NOMO-1 treated with DMSO at 0.1 percent for 48 hours (cell line): ENCODE data around the gene RCVRN.
"Not testable (repeated sequence)": the region's sequence is repeated elsewhere in the genome, so short reads cannot be mapped to it uniquely, and the experiment has no call there.

Experiments used
- DNase-seq: peaks from one replicate; lab custom pipeline; 2025; ENCODE audit not compliant: unreplicated experiment; lab: John Stamatoyannopoulos, UW

The RCVRN gene

DNA sequence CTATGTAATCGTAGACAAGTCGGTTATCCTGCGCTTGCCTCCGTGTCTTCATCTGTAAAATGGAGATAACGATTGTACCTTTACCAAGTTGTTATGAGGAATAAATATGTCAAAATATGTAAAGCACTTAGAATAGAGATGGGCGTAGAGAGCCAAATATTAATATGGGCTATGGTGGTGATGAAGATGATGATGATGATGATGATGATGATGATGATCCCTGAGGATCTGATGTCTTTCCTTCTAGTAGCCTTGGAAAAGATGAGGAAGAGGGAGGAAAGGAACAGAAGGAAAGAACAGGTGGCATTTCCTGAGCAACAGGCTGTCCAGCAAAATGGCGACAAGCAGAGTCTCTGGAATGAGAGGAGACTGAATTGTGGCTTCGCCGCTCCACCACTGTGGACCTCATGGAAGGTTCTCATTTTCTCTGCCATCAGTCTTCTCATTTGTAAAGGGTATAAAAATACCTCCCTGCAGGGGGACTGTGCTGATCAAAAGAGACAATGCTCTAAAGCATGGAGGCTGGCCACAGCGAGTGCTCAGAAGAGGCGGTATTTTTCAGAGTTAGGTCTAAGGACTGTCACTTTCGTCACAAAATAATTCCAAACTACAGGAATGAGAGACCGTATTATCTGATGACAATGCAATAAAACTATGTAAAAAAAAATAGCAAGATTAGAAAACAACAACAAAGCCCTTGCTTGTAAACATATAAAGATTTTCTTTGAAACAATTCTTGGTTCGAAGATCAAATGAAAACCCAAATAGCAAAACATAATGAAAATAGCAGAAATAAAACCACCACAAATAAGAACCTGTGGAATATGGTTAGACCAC is 17.2 kb upstream of the RCVRN start:
- no peak for DNase-seq

DNA sequence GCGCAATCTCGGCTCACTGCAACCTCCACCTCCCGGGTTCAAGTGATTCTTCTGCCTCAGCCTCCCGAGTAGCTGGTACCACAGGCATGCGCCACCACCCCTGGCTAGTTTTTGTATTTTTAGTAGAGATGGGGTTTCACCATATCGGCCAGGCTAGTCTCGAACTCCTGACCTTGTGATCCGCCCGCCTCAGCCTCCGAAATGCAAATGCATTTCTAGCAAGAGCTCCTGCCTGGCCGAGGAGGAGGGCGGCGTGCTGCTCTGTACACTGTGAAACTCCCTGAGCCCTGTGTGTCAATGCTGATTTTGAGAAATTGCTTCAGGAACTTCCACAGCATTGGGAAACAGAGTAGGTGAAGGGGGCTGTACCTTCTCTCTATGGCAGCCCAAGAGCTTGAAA is 16.1 kb upstream of the RCVRN start:
- not testable (repeated sequence) for DNase-seq

DNA sequence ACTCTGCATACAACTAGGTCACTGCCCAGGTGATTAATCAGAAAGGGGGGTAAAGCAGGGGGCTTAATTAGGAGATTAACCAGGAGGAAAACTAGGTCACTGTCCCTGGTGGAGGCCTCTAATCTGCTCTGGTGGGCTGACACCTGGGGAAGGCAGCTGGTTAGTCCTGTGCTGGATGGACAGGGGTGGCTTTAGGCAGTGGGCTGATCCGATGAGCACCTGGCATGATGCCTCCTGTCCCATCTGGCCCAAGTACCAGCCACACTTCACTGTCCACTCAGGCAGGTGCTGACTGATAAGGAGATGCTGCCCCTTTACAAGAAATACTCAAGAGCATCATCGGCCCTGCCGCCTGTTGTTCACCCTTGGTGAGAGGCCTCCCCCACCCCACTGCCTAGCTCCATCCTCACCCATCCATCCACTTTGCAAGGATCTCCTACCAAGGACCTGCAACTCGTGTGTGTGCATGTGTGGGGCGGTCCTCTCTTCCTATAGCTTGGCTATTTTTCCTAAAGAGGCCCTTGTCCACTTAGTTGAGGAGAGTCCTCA is 13.8 kb upstream of the RCVRN start:
- DNase-seq = no peak

DNA sequence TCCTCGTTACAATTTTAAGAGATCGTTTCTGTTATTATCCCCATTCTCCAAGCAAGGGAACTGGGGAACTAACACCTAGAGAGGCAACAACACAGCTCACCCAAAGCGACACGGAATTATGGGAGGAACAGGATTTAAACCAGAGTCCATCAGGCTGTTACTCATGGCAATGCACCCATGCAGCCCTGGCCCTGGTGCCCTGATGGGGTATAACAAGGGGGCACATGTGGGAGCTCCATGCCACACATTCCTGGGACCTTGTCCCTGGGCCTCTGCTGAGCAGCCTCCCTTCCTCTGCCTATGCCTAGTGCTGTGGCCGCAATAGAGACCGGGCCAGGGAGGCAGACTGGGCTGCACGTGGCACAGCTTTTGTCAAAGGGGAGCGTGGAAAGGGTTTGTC is 13.3 kb upstream of the RCVRN start:
- no peak for DNase-seq

DNA sequence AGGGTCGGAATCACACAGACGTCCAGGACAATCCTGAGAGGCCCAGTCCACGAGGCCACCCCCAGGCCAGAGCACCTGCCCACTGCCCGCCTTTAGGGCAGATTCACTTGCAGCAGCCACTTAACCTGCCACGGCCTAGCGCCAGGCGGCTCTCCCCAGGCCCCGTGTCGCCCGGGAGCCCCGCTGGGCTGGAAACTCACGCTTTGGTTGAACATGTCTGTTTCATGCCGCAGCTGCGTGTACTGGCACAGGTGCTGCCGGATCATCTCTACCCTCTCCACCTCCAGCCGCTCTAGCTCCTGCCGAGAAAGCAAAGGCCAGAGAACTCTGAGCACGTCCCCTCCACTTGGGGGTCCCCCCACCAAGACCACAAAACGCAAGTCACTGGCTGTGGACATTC is 12.7 kb upstream of the RCVRN start:
- DNase-seq = no peak

DNA sequence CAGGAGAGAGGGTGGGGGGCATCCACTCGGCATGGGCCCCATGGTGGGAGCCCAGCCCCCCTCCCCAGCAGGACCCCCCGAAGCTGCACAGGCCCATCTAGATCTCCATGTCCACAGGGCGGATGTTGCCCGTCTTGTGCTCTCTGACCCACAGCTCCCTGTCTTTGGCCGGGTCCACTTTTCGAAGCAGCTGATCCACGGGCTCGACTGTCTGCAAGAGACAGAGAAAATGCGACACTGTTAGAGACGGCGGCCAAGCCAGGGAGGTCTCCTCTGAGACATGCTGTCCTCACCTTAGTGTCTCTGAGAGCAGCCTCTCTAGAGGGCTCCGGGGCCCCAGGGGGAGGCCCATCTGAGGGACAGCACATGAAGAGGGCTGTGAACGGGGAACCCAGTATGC is 12.1 kb upstream of the RCVRN start:
- DNase-seq = no peak

DNA sequence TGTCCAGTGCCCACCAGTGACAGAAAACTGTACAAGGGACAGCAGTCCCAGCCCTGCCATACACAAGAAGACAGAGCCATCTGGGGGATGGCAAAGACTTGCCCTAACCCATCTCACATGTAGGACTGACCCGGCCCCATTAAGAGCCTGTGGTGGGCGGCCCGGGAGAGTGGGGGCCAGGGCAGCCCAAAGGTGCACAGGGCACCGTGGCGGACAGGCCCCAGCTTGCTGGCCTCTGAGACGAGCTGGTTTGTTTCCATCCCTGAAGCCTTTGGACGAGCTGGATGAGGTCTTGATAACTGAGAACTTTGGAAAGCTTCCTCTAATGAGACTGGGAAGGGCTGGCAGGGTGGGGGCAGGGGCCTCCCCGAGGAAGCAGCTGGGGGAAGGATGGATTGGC is 11.0 kb upstream of the RCVRN start:
- DNase-seq = no peak

DNA sequence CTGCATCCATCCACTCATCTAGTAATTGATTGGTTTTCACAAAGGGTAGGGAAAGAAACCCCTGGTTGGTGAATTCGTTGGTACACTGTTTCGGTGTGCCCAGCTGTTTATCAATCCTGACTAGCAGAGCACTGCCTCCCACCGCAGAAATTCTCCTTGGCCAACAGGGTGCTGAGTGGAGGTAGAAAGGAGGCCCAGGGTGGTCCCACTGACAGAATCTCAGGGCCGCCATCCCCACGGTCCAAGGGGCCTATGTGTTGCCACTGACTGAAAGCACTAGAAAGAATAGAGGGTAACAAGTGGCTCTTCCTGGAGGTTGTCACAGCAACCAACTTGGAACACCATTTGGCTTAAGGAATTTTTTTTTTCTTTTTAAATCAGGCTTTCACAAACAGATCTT is 8.4 kb upstream of the RCVRN start:
- no peak for DNase-seq

DNA sequence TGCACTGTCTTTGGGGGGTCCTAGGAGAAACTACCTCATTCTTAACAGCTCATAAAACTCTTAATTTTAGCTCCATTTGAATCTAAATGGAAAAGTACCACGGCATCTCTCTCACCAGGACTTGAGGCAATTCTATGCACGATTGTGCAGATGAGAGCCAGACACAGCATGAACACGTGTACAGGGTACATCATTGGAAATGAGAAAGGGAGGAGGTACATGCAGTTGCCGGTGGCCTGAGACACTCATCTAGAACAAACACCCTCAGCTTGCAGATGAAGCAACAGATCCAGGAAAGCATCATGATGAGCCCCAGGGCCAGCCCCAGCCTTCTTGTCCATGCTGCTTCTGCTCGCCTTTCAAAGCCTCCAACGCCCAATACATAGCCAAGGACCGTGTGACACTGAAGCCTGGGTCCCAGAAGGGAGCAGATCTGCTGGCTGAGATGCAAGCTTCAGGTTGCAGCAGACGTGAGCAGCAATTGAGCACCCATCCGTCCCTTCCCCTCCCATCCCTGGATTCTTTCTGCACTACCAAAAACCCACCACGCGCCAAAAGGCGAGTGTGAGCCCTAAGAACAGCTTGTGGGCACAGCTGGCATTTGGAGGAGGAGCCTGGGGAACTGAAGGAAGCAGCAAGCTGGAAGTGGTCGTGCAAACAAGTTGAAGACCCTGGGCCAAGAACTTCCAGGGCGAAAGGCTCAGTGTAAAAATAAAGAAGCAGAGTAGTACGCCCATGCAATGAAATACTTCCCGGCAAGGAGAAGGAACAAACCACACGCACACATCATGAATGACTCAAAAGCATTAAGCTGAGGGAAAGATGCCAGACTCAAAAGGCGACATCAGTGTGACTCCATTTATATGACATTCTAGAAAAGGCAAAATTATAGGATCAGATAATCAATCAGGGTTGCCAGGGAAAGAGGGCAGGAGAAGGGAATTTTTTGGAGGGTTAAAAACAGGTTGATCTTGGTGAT is 7.3 kb upstream of the RCVRN start:
- DNase-seq = no peak

DNA sequence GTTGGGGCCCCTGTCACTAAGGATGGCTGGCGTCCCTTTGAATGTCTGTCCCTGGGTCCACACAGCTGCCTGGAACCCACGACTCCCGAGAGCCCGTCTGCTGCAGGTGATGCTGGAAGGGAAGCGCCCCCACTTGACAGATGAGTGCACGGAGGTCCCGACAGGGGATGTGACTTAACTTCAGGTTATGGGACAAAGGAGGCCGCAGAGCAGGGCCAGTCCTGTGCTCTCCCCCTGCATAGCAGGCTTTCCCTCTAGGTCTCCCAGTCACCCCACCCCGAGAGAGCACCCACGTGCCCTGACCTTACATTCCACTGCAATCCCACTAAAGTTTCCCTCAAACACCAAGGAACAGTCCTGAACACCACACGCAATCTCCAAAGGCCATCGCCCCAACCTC is 6.0 kb upstream of the RCVRN start:
- no peak for DNase-seq

DNA sequence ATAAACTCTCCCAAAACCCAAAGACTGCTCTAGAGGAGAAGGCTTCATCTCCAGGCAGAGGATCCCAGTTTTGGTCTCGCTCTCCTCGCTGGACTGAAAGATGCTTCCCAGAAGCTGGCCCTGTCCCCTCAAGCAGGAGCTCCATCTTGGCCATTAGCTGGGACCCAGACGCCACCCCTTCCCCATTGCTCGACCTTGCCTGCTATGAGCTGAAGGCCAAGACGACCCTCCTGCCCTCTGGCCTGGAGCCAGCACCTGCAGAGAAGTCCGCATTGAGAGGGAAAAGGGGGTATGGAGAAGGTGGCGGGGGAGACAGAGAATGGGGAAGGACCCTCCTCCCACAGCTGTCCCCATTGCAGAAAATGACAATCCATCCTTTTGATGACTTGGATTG is 3.6 kb upstream of the RCVRN start:
- DNase-seq = no peak

DNA sequence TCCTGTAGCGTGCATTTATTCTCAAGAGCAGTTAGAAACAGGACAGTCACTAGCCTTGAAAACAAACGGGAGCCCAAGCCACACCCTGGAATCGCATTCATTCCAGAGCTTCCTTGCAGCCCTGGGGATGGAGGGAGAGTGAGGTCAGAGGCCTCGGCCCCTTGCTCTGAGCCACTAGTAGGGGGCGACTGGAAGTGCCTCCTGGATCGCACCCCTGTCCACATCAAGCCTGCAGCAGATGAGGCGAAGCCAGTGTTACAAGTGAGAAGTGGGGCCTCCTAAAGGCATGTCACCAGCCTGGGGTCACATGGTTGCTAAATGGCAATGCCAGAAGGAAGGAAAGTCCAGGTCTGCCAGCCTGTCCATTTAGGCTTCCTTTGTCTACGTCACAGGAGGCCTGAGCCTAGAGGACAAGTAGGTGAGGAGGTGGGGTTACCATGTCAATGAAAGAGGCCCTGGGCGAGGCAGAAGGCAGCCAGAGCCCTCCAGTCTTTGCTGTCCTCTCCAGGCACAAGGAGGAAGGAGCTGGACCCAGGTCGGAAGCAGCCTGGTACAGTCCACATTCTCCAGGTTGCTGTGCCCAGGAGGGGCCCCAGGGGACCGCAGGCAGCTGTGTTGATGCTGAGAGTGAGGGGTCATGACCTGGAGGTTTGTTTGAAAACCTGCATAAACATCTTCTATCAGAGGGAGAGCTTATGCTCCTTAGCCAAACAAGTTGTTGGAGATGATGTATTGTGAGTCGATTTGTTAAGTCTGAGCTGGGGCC is 3.0 kb upstream of the RCVRN start:
- no peak for DNase-seq

DNA sequence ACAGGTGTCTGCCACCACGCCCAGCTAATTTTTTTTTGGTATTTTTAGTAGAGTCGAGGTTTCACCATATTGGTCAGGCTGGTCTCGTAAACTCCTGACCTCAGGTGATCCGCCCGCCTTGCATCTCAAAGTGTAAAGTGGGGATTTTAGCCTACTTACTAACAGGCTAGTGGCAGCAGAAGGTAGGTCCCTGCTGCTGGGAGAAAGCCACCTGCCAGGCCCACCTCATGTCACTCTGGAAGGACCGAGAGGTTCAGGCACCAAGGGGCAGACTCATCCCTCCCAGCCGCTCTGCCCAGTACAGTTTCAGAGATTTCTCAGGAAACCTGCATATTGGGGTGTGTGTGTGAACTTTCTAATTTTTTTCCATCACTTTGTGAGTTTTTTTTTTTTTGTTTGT is 2.1 kb upstream of the RCVRN start:
- no peak for DNase-seq

DNA sequence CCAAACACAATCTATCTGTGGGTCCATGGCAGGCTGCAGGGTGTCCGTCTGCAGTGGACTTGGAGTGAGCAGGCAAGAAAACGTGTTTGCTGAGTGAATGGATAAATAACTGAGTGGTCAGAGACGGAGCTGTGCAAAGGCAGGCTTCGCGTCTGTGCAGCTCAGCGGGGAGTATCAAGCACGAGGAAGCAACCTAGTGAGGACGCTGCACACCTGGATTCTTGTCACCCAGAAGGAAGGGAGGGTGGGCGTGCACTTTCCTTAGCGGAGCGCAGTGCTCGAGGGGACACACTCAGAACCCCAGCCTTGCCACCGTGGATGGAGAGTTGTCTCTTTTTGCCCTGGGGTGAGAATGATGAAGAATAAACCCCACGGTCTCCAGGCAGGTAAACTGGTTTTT is 1.5 kb upstream of the RCVRN start:
- DNase-seq = no peak

DNA sequence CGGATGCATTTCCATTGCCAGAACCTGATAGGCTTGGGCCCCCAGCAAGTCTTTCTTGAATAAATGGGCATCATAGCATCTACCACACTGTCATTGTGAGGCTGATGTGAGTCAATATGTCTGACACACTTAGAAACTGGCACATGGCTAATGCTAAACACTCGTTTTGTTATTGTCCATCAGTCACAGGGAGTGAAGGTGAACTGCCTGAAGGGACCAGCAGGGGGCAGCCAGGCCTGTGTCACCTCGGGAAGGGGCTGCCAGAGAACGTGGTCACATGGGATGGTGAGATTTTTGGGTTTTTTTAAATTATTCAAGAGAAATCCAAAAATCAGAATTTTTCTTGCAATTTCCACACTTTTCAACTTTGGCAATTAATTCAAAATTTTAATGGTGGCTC is 831 bp upstream of the RCVRN start:
- DNase-seq = no peak

DNA sequence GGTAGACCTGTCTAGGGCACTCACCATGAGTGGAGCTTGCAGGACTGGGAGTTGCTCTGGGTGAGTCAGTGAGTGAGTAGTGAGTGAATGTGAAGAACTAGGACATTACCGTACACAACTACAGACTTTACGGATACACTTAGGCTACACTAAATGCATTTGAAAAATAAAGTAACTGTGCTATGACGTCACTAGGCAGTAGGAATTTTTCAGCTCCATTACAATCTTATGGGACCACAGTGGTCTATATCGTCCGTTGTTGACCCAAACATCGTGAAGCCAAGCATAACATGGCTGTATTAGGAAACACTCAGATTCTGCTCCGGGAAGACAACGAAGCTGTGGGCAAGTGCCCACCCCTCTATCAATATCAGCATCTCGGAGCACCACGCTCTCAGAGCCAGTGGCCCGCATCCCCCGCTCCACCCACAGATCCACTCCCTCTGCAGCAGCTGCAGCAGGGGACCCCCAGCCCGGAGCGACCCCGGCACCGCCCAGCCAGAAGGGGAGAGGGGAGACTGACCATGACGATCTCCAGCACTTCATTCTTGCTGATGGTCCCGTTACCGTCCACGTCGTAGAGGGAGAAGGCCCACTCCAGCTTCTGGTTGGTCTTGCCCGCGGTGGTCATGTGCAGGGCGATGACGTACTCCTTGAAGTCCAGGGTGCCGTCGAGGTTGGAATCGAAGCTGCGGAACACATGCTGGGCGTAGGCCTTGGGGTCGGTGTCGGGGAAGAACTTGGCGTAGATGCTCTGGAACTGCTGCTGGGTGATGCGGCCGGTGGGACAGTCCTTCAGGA is 594 bp downstream of the RCVRN start:
- DNase-seq = no peak

DNA sequence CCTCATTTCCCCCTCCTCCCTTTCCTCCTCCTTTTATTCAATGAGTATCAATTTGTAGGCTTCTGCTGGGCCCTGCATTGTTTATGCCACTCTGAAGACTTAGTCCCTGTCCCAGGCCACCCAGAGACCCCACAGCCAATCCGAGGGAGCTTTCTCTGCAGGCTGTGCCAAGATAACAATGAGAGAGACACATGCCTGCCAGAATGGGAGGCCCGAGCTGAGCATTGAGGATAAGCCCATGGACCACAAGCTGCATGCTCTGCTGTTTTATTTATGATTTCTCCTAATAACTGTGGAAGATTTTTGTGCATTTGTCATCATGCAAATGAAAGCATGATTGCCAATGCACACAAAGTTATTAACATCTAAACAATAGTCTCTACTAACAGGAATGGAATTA is 3.0 kb downstream of the RCVRN start:
- no peak for DNase-seq

DNA sequence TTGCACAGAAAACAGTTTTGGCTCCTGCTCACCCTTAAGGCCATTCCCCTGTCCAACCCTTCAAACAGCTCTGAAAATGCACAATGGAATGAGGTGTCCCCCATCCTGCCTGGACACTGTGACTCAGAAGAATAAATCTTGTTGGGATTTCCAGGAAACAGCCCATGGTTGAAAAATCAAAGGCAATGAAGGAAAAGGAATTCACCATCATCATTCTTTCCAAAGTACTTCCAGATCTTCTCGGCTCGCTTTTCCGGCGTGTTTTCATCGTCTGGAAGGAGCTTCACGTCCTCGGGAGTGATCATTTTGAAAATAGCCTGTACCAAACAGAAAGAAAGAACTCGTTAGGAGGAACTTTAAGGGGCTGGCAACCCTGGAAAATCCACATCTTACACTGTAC is 4.3 kb downstream of the RCVRN start:
- no peak for DNase-seq

DNA sequence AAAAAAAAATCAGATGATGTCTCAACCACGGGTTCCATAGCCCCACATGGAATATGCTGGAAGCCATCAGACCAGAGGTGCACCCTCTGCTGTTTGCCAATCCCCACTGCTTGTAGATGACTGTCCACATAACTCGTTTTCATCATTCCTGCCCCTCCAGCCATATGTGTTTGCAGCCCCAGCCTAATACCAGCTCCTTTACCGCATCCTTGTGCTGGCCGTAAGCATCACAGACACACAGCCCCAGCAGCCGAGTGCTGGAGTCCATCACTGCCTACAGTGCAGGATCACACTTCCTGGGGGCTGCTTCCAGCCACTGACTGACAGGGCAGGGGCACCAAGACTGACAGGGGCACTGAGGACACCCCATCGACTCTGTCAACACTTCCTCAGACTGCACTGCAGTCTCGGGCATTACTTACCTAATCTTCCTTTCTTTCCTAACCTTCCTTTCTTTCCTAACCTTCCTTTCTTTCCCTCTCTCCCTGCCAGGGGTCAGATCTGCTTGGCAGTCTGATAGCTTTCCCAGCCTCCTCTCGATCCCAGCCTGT is 5.0 kb downstream of the RCVRN start:
- DNase-seq = no peak
